GM12878 (cell line): ENCODE measurements around the gene DYNC1H1. TPM values are rescaled to one million over a fixed set of nuclear protein-coding genes. Genes with fewer than 3 reads are reported as not detected.

Experiments
- ATAC-seq: fragments of 200-7000 bp; cut with Tn5 transposase; 3 replicates; pipeline ENCODE4 v1.9.1; 2020; ENCODE audit warnings: mild to moderate bottlenecking, moderate library complexity
- BruUV-seq: library from RNA; stranded (reverse); fragments of 400-500 nt; replicated peaks from 2 replicates; lab custom pipeline; 2021; lab: Mats Ljungman, UMichigan
- CTCF ChIA-PET: fragments of 300-600 bp; sonication (Branson Sonifier 250); formaldehyde crosslinking; extraction: SDS; loops from one replicate; lab custom pipeline; 2021; ENCODE audit warnings: inconsistent platforms; lab: Yijun Ruan, JAX
- POLR2A ChIA-PET: fragments of 350-600 bp; formaldehyde crosslinking; extraction: SDS; loops from one replicate; lab custom pipeline; 2021; ENCODE audit warnings: inconsistent platforms; lab: Charles Lee
- RAD21 ChIA-PET: fragments of 300-600 bp; sonication (Branson Sonifier 250); formaldehyde crosslinking; loops from one replicate; lab custom pipeline; 2023; ENCODE audit warnings: antibody characterized with exemption; ENCODE audit not compliant: unreplicated experiment; lab: Charles Lee
- SMC1A ChIA-PET: fragments of 300-600 bp; sonication (Branson Sonifier 250); formaldehyde crosslinking; loops from one replicate; lab custom pipeline; 2023; ENCODE audit not compliant: unreplicated experiment, uncharacterized antibody; lab: Charles Lee
- DNase-seq: peaks from one replicate; pipeline ENCODE4 v3.0.0-alpha.2; 2011; ENCODE audit warnings: low read depth, low spot score
- FAIRE-seq: peaks from 3 replicates; lab custom pipeline; 2011; peaks lifted over from hg19 to GRCh38; lab: Jason Lieb, UNC
- H2AFZ ChIP-seq: 2 replicates; pipeline ENCODE4 v1.6.0; 2011; ENCODE audit warnings: low read depth, low read length, control low read depth; ENCODE audit not compliant: control insufficient read depth
- H3K27ac ChIP-seq: 2 replicates; pipeline ENCODE4 v1.5.1; 2011; ENCODE audit warnings: control low read depth; ENCODE audit not compliant: control insufficient read depth, insufficient read depth
- H3K27me3 ChIP-seq, 2 experiments: replicated peaks in 1 of 2; 2 replicates each; pipeline versions ENCODE4 v1.6.0 to v1.6.1; 2011; ENCODE audit warnings: low read length in 1 of 2; ENCODE audit not compliant: control insufficient read depth in 2 of 2, insufficient read depth in 2 of 2
- H3K36me3 ChIP-seq, 2 experiments: 2 replicates each; pipeline ENCODE4 v1.5.1; 2011; ENCODE audit warnings: low read length in 1 of 2; ENCODE audit not compliant: control insufficient read depth in 2 of 2, insufficient read depth in 2 of 2
- H3K4me1 ChIP-seq: 2 replicates; pipeline ENCODE4 v1.6.1; 2011; ENCODE audit warnings: mild to moderate bottlenecking, low read length, moderate library complexity, mixed read lengths; ENCODE audit not compliant: control insufficient read depth, insufficient read depth
- H3K4me2 ChIP-seq: 2 replicates; pipeline ENCODE4 v1.6.0; 2011; ENCODE audit warnings: control low read depth; ENCODE audit not compliant: control insufficient read depth, insufficient read depth
- H3K4me3 ChIP-seq: fragments of 200-600 bp; sonication (generic); 2 replicates; pipeline ENCODE4 v1.5.1; 2016
- H3K79me2 ChIP-seq: 2 replicates; pipeline ENCODE4 v1.6.0; 2011; ENCODE audit warnings: low read length; ENCODE audit not compliant: control insufficient read depth, insufficient read depth
- H3K9ac ChIP-seq: 2 replicates; pipeline ENCODE4 v1.8.0; 2011; ENCODE audit warnings: low read length, control low read depth, mixed read lengths; ENCODE audit not compliant: control insufficient read depth, insufficient read depth
- H3K9me3 ChIP-seq: replicated peaks from 3 replicates; pipeline ENCODE4 v1.5.1; 2011; ENCODE audit warnings: mild to moderate bottlenecking, low read length; ENCODE audit not compliant: control insufficient read depth, insufficient read depth
- H4K20me1 ChIP-seq: 2 replicates; pipeline ENCODE4 v1.6.0; 2011; ENCODE audit not compliant: control insufficient read depth, insufficient read depth
- CHD4 ChIP-seq: fragments of 200-600 bp; sonication (generic); IDR thresholded peaks from 2 replicates; pipeline ENCODE4 v1.6.1; 2016; ENCODE audit warnings: mild to moderate bottlenecking
- ETV6 ChIP-seq, 2 experiments: fragments of 450-650 bp in 1 of 2; IDR thresholded peaks in 1 of 2; conservative IDR thresholded peaks in 1 of 2; 2 replicates each; pipeline ENCODE4 v1.6.1; 2014; ENCODE audit warnings: antibody characterized with exemption in 1 of 2, borderline replicate concordance in 1 of 2, low read depth in 1 of 2, mild to moderate bottlenecking in 1 of 2, moderate library complexity in 1 of 2
- FOS ChIP-seq: IDR thresholded peaks from 3 replicates; pipeline ENCODE4 v1.6.1; 2011; ENCODE audit warnings: borderline replicate concordance; ENCODE audit not compliant: insufficient read length; ENCODE audit errors: extremely low read depth
- IKZF1 ChIP-seq: fragments of 450-650 bp; conservative IDR thresholded peaks from 2 replicates; pipeline ENCODE4 v1.6.1; 2017; ENCODE audit warnings: antibody characterized with exemption, mild to moderate bottlenecking
- KLF5 ChIP-seq: fragments of 450-650 bp; IDR thresholded peaks from 2 replicates; pipeline ENCODE4 v1.6.1; 2014; ENCODE audit warnings: mild to moderate bottlenecking; ENCODE audit not compliant: partially characterized antibody
- MTA3 ChIP-seq: IDR thresholded peaks from 2 replicates; pipeline ENCODE4 v1.6.1; 2012; ENCODE audit warnings: low read length, inconsistent platforms, borderline replicate concordance
- PML ChIP-seq: IDR thresholded peaks from 2 replicates; pipeline ENCODE4 v1.6.1; 2012; ENCODE audit warnings: low read length, inconsistent platforms
- POLR2AphosphoS2 ChIP-seq: IDR thresholded peaks from 2 replicates; pipeline ENCODE4 v1.6.1; 2011; ENCODE audit warnings: low read depth, mild to moderate bottlenecking, low read length, improper control_type of control experiment, moderate library complexity
- RAD21 ChIP-seq: IDR thresholded peaks from 2 replicates; pipeline ENCODE4 v1.6.1; 2011; ENCODE audit warnings: mild to moderate bottlenecking, low read depth, low read length, moderate library complexity; ENCODE audit not compliant: insufficient read depth
- TBL1XR1 ChIP-seq: IDR thresholded peaks from 2 replicates; pipeline ENCODE4 v1.6.1; 2012; ENCODE audit warnings: low read depth, low read length, improper control_type of control experiment
- ZZZ3 ChIP-seq: IDR thresholded peaks from 2 replicates; pipeline ENCODE4 v1.6.1; 2011; ENCODE audit warnings: low read depth; ENCODE audit not compliant: control insufficient read depth, insufficient read length
- WGBS: methylation state at CpG from one replicate; pipeline ENCODE4 v1.1.6; 2016; ENCODE audit warnings: low lambda C conversion rate; ENCODE audit not compliant: insufficient replicate concordance, insufficient coverage; ENCODE audit errors: missing lambda C conversion rate; 5-methylcytosine and 5-hydroxymethylcytosine counted together
- in situ Hi-C: fragments of 300-500 bp; cut with MboI; formaldehyde crosslinking; loops from 9 replicates; pipeline ENCODE4 v1.14.3; 2018; ENCODE audit warnings: mixed read lengths
- intact Hi-C: fragments of 100-400 bp; cut with micrococcal nuclease; formaldehyde crosslinking; loops from one replicate; pipeline ENCODE4 v1.14.2; 2022; ENCODE audit not compliant: unreplicated experiment
- polyA plus RNA-seq, 11 experiments: library from polyadenylated mRNA; depleted of rRNA in 4 of 11; unstranded in 6 of 11; stranded (reverse) in 5 of 11; fragments of >200 nt; fragmentation: Nextera tagmentation in 4 of 11; fragmentation: Illumina TruSeq in 1 of 11; extraction: Ambion mirVana in 4 of 11; extraction: Trizol in 1 of 11; gene quantifications; 1 replicate in 1 of 11; 2 replicates in 10 of 11; pipeline versions ENCODE4 v1.2.1 to v1.2.3, GENCODE V29; 2011 to 2016; ENCODE audit warnings: inconsistent platforms in 2 of 11, missing spikeins in 2 of 11, low read depth in 1 of 11
- total RNA-seq, 4 experiments: library from RNA; depleted of rRNA in 3 of 4; stranded (reverse); fragments of >200 nt in 3 of 4; fragmentation: Illumina TruSeq in 1 of 4; extraction: Trizol in 1 of 4; gene quantifications; 2 replicates each; pipeline versions ENCODE4 v1.2.1 to v1.2.3, GENCODE V29; 2013 to 2021
- TF ChIP-seq, protein P1 (sequence below): fragments of 450-650 bp; IDR thresholded peaks from 2 replicates; pipeline ENCODE4 v1.6.1; 2016; ENCODE audit warnings: mild to moderate bottlenecking, moderate library complexity, borderline replicate concordance
- TF ChIP-seq, protein P2 (sequence below): IDR thresholded peaks from 2 replicates; pipeline ENCODE4 v1.6.1; 2012; ENCODE audit warnings: low read depth, low read length, improper control_type of control experiment

DYNC1H1 gene
- total and polyA plus RNA-seq, 10 of the 15 experiments (the other 5 are each of a cell fraction or from before 2014, with no cell fraction given), result 38.4 to 291 (median 111) TPM

DNA sequence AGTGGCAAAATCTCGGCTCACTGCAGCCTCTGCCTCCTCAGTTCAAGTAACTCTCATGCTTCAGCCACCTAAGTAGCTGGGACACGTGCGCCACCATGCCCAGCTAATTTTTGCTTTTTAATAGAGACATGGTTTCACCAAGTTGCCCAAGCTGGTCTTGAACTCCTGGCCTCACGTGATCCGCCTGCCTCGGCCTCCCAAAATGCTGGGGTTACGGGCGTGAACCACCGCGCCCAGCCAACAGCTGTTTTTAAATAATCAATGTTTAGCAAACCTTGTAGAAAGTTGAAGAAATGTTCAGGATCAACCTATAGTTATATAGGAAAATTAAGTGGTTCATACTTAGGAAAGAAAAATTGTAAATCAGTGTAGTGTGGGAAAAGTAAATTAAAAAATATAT is 128.4 kb downstream of the DYNC1H1 start (continued):
- TF ChIP-seq, protein P1, sequence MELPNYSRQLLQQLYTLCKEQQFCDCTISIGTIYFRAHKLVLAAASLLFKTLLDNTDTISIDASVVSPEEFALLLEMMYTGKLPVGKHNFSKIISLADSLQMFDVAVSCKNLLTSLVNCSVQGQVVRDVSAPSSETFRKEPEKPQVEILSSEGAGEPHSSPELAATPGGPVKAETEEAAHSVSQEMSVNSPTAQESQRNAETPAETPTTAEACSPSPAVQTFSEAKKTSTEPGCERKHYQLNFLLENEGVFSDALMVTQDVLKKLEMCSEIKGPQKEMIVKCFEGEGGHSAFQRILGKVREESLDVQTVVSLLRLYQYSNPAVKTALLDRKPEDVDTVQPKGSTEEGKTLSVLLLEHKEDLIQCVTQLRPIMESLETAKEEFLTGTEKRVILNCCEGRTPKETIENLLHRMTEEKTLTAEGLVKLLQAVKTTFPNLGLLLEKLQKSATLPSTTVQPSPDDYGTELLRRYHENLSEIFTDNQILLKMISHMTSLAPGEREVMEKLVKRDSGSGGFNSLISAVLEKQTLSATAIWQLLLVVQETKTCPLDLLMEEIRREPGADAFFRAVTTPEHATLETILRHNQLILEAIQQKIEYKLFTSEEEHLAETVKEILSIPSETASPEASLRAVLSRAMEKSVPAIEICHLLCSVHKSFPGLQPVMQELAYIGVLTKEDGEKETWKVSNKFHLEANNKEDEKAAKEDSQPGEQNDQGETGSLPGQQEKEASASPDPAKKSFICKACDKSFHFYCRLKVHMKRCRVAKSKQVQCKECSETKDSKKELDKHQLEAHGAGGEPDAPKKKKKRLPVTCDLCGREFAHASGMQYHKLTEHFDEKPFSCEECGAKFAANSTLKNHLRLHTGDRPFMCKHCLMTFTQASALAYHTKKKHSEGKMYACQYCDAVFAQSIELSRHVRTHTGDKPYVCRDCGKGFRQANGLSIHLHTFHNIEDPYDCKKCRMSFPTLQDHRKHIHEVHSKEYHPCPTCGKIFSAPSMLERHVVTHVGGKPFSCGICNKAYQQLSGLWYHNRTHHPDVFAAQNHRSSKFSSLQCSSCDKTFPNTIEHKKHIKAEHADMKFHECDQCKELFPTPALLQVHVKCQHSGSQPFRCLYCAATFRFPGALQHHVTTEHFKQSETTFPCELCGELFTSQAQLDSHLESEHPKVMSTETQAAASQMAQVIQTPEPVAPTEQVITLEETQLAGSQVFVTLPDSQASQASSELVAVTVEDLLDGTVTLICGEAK, result no peak
- TF ChIP-seq CHD4 (no peak), FOS (no peak), TBL1XR1 (no peak), PML (no peak)

DNA sequence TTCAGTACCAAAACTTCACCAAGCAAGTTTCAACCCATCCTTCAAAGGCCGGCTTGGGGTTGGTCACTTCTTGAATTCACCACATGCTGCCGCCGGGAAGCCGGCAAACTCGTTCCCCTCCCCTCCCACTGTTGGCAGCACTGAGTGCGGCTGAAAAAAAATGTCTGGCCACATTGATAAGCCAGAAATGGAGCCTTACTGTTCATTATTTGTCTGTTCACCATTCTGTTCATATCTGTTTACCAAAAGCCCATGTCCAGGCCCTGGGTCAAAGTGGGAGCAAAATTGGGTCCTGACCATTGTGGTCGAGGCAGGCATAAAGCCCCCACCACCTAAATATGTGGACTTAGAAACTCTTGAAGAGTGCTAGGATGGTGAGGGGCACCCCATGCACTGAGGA is 129.7 kb downstream of the DYNC1H1 start:
- TF ChIP-seq, protein P2, sequence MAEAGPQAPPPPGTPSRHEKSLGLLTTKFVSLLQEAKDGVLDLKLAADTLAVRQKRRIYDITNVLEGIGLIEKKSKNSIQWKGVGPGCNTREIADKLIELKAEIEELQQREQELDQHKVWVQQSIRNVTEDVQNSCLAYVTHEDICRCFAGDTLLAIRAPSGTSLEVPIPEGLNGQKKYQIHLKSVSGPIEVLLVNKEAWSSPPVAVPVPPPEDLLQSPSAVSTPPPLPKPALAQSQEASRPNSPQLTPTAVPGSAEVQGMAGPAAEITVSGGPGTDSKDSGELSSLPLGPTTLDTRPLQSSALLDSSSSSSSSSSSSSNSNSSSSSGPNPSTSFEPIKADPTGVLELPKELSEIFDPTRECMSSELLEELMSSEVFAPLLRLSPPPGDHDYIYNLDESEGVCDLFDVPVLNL, result no peak
- TF ChIP-seq IKZF1, result no peak
- TF ChIP-seq MTA3, result no peak
- no peak for TF ChIP-seq KLF5
- TF ChIP-seq POLR2AphosphoS2, result no peak
- no peak for TF ChIP-seq RAD21
- TF ChIP-seq ETV6 (conservative IDR thresholded peaks at IDR 0.05 in 1 of 2, IDR thresholded peaks at IDR 0.05 in 1 of 2; ENCODE audit: borderline replicate concordance in 1 of 2, low read depth in 1 of 2), result no peak
- TF ChIP-seq ZZZ3, result no peak
- POLR2A ChIA-PET, result no interaction called here
- DNase-seq (no peak), ATAC-seq (no peak), FAIRE-seq (no peak)
- intact Hi-C loops (no loop called here), in situ Hi-C loops (no loop called here)
- CTCF ChIA-PET, result no interaction called here
- Histone ChIP-seq H2AFZ (no peak overlapping the region), H3K9ac (no peak overlapping the region), H3K4me3 (no peak overlapping the region), H3K27ac (no peak overlapping the region), H3K4me1 (no peaks in the 10 kb centered on the region; the same call in 1 of the 2 replicates), H3K27me3 (no peaks in the 10 kb centered on the region), H3K79me2 (no peaks in the 10 kb centered on the region), H3K36me3 (no peaks in the 10 kb centered on the region), H3K9me3 (no peaks in the 10 kb centered on the region), H4K20me1 (no peaks in the 10 kb centered on the region), H3K4me2 (no peak overlapping the region)
- SMC1A ChIA-PET, result no interaction called here
- RAD21 ChIA-PET, result no interaction called here
- 81% methylated on average over 7 of the region's 7 CpGs for WGBS
- no TSS peak for BruUV-seq
